Forelimb muscle (tissue), 1 donor: ENCODE data around the gene CCDC92. TPM values are rescaled to one million over a fixed set of nuclear protein-coding genes. Genes with fewer than 3 reads are reported as not detected.
"Not testable (repeated sequence)": the region's sequence is repeated elsewhere in the genome, so short reads cannot be mapped to it uniquely, and the experiment has no call there.

Experiments used
- DNase-seq: peaks from one replicate; pipeline ENCODE4 v3.0.0-alpha.2; 2013; ENCODE audit warnings: low read depth
- polyA plus RNA-seq: library from polyadenylated mRNA; unstranded; fragments of 120-200 nt; gene quantifications from one replicate; pipeline ENCODE4 v1.2.1, GENCODE V29; 2013; ENCODE audit not compliant: insufficient read length

CCDC92 gene
- polyA plus RNA-seq, 1 donor = 30.0 TPM

- DNase-seq = no peak
These were observed 35.5 kb downstream of the CCDC92 start for GRCh38 chr12:123936956-123937706.

GRCh38 chr12:123936471-123936870 is 36.2 kb downstream of the CCDC92 start:
- DNase-seq = no peak

- no peak for DNase-seq
These were observed 36.7 kb downstream of the CCDC92 start for GRCh38 chr12:123935956-123936355.

- no peak for DNase-seq
These were observed 37.8 kb downstream of the CCDC92 start for GRCh38 chr12:123934829-123935228.

GRCh38 chr12:123934016-123934620 is 38.5 kb downstream of the CCDC92 start:
- no peak for DNase-seq

- DNase-seq = no peak
These were observed 39.4 kb downstream of the CCDC92 start for GRCh38 chr12:123933214-123933613.

GRCh38 chr12:123931686-123932321 is 40.8 kb downstream of the CCDC92 start:
- no peak for DNase-seq

GRCh38 chr12:123929946-123930583 is 42.6 kb downstream of the CCDC92 start:
- DNase-seq = no peak

- DNase-seq = no peak
These were observed 43.7 kb downstream of the CCDC92 start for GRCh38 chr12:123928897-123929296.

GRCh38 chr12:123928274-123928865 is 44.3 kb downstream of the CCDC92 start:
- no peak for DNase-seq

- DNase-seq = no peak
These were observed 48.1 kb downstream of the CCDC92 start for GRCh38 chr12:123924539-123924938.

GRCh38 chr12:123923927-123924326 is 48.7 kb downstream of the CCDC92 start:
- no peak for DNase-seq

GRCh38 chr12:123923038-123923437 is 49.6 kb downstream of the CCDC92 start:
- DNase-seq = no peak

- no peak for DNase-seq
These were observed 52.7 kb downstream of the CCDC92 start for GRCh38 chr12:123919980-123920360.

- no peak for DNase-seq
These were observed 55.2 kb downstream of the CCDC92 start for GRCh38 chr12:123917337-123917850.

GRCh38 chr12:123916729-123917128 is 55.9 kb downstream of the CCDC92 start:
- DNase-seq = no peak

GRCh38 chr12:123914726-123915333 is 57.8 kb downstream of the CCDC92 start:
- DNase-seq = no peak

GRCh38 chr12:123912415-123913380 is 59.9 kb downstream of the CCDC92 start:
- DNase-seq = no peak

GRCh38 chr12:123911672-123912409 is 60.8 kb downstream of the CCDC92 start:
- DNase-seq = not testable (repeated sequence)
